GM19455 (cell line): ENCODE results near the gene ABAT.
"Not testable (repeated sequence)": the region's sequence is repeated elsewhere in the genome, so short reads cannot be mapped to it uniquely, and the experiment has no call there.

Source experiments
- ATAC-seq: cut with Tn5 transposase; IDR thresholded peaks from one replicate; pipeline ENCODE4 v1.9.1; 2021; ENCODE audit not compliant: unreplicated experiment

Gene ABAT

DNA sequence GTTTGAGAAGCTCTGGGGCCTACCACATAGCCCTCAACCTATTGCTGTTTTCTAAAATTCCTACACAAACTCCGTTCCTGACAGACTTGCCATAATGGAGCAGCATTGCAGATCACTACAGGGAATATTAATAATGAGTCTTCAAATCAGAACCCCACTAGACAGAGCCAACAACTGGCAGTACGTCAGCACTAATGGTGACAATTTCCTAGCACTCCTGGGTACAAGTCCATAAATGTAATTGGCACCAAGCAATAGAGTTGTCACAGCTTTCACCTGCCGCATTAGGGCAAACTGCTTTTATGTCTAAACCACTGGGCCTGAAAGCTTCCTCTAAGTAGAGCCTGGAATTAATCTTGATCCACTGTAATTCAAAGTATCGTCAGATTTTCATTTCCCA, 25.5 kb upstream of the ABAT start:
- no peak for ATAC-seq

DNA sequence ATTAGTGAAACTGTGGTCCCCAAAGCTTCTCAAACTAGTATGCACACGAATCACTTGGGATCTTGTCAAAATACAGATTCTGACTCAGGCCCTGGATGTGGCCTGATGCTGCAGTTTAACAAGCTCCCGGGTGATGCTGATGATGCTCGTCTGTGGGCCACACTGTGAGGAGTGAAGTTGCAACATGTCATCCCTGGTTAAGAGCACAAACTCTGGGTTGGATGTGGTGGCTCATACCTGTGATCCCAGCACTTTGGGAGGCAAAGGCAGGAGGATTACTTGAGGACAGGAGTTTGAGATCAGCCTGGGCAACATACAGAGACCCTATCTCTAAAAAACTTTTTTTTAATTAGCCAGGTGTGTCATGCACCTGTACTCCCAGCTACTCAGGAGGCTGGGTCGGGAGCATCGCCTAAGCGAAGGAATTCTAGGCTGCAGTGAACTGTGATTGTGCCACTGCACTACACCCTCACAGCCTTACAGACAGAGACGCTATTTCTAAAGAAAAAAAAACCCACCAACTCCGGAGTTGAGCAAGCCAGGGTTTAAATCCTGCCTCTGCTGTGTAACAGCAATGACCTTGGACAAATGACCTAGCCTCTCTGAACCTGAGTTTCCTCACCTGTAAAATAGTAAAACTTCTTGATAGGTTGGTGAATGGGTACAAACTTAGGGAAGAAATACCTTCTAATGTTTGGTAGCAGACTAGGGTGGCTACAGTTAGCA, 24.4 kb upstream of the ABAT start:
- no peak for ATAC-seq

DNA sequence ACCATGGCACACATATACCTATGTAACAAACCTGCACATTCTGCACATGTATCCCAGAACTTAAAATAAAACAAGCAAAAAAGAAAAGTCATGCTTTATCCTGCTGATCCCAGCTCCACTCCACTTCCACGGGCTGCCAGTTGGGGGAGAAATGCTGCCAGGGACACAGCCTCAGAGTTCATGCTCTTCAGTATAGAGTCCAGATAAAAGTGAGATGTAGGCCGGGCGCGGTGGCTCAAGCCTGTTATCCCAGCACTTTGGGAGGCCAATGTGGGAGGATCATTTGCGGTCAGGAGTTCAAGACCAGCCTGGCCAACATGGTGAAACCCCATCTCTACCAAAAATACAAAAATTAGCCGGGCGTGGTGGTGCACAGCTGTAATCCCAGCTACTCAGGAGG, 22.5 kb upstream of the ABAT start:
- not testable (repeated sequence) for ATAC-seq

DNA sequence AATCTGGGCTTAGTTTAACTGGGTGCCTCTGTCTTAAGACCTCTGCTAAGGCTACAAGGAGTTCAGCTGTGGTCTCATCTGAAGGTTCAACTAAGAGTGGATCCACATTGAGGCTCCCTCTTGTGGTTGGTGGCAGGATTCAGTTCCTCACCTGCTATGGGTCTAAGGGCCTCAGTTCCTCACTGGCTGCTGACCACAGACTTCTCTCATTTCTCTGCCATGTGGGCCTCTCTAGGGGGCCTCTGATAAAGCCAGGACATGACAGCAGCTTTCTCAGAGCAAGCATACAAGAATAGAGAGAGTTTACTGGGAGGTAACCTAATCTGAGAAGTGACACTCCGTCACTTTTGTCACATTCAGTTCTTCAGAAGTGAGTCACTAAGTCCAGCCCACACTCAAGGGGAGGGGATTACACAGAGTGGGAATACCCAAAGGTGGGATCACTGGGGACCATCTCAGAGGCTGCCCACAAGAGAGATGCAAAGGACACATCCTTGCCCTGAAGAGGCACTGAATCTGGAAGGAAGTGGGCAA, 19.2 kb upstream of the ABAT start:
- ATAC-seq: no peak

DNA sequence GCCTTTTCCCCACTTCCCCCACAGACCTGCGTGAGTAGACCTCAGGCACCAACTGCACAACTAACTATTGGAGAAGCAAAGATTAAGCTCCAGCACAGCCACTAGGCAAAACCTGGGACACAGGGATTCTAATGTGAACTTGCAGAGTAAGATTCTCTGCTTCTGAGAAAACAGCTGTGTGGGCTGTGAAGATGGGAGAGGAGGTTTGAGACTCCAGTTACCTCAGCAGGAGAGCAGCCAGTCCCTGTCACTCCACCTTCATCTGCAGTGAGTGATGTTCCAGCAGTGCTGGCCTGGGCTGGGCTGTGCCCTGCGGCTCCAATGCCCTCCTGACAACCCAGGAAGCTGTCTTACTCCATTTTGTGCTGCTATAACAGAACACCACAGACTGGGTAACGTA, 18.0 kb upstream of the ABAT start:
- ATAC-seq: no peak

DNA sequence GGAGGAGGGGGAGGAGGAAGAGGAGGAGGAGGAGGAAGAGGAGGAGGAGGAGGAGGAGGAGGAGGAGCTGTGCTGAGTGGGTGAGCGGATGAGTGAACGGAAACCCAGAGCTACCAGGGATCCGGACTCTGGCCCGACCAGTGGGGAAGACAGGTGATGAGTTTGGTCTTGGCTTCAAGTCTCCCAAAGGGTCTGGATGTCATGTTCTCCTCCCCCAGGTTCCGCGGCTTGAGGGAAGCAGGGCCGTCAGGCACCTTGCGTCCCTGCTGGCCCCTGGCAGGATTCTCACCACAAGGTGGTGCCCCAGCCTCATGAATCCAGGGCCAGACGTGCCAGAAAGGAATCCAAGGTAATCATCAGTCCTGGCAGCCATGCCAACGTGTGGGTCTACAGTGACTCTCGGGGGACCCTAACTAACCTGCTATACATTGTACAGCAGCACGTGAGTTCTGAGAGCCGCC, 13.5 kb upstream of the ABAT start:
- no peak for ATAC-seq

DNA sequence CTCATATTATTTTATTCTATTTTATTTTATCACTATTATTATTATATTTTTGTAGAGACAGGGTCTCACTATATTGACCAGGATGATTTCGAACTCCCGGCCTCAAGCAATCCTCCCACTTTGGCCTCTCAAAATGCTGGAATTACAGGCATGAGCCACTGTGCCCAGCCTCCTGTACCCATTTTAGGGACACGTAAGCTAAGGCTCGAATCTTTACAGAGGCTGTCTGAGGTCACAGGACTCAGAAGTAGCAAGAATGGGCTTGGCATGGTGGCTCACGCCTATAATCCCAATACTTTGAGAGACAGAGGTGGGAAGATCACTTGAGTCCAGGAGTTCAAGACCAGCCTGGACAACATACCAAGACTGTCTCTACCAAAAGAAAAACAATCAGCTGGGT, 12.7 kb upstream of the ABAT start:
- no peak for ATAC-seq

DNA sequence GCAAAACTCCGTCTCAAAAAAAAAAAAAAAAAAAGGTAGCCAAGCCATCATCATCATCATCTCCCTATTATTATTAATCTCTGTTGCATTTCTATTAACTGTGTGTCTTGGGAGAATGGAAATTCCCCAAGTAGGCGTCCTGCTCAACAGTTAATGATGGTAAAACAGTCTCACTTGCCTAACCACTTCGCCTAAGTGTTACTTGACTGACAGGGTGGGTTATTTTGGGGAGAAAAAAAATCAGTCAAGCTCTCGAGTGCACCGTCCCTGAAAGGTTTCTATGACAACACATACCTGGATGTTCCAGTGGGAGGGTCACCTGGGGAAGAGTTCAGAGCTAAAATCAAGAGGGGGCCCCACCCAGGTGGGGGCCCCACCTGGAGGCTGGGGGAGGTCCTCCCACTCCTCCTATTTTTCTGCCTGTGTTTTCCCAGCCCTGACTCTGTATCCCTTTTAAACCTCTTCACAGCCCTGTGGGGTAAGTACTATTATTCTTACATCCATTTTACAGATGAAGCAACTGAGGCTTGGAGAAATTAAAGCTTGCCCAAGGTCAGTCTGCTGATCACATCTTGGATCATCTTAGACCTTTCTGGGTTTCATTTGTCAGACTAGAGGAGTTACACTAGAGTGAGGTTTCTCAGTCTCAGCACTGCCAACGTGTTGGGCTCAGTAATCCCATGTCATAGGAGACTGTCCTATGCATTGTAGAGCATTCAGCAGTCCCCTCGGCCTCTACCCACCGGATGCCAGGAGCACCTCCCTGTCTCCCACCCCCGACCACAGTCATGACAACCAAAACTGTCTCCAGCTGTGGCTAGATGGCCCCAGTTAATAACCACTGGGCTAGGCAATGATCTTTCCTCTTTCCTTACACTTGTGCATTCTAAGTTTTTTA, 11.0 kb upstream of the ABAT start:
- no peak for ATAC-seq

DNA sequence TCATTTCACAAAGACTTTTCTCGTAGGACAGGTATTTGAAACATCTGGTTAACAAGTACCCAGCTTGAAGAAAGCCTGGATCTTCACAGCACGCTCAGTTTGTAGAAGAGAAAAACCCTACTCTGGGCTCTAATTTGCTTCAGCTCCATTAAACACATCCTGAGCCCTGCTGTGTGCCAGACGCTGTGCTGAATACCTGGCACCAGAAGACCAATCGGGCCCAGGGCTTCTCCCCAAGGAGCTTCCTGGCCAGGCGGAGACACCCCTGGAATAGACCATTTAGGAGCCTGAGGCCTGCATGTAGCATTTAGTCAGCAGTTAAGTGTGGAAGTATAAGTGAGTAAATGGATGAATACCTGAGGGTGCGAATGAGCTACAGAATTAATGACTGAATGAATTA, 8.9 kb upstream of the ABAT start:
- ATAC-seq: no peak

DNA sequence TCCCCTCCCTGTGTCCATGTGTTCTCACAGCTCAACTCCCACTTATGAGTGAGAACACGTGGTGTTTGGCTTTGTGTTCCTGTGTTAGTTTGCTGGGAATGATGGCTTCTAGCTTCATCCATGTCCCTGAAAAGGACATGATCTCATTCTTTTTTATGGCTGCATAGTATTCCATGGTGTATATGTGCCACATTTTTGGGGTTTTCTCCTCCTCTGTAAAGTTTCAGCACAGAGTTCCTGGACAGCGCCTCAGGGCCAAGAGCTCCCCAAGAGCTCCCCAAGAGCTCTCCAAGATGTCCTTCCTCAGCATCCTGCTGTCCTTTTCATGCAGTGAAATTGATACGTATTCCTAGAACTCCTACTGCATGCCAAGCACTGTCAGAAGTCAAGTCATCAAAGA, 6.9 kb upstream of the ABAT start:
- no peak for ATAC-seq

DNA sequence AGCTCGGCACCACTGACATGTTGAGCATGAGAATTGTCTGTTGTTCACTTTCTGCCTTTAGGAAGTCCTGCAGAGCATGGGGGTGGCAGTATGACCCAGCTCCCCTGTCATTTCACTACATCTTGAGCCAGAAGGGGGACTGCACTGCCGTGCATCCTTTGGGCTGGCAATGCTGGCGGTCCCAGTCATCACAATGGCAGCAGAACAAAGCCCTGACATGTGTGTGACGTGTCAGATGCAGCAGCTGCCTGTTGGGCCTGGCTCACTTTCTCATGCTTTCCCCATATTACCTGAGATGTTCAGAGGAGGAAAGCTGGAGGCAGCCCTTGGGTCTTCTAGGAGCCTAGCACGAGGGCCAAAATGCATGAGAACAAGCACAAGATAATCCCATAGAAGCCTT, 6.3 kb upstream of the ABAT start:
- ATAC-seq: no peak

DNA sequence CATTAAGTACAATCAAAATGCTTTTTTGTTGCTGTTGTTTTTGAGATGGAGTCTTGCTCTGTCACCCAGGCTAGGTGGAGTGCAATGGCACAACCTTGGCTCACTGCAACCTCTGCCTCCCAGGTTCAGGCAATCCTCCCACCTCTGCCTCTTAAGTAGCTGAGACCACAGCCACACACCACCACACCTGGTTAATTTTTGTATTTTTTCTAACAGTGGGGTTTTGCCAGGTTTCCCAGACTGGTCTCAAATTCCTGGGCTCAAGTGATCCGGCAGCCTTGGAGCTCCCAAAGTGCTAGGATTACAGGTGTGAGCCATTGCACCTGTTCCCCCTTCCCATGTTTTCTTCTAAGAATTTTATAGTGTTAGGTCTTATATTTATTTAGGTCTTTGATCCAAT, 4.9 kb upstream of the ABAT start:
- no peak for ATAC-seq

DNA sequence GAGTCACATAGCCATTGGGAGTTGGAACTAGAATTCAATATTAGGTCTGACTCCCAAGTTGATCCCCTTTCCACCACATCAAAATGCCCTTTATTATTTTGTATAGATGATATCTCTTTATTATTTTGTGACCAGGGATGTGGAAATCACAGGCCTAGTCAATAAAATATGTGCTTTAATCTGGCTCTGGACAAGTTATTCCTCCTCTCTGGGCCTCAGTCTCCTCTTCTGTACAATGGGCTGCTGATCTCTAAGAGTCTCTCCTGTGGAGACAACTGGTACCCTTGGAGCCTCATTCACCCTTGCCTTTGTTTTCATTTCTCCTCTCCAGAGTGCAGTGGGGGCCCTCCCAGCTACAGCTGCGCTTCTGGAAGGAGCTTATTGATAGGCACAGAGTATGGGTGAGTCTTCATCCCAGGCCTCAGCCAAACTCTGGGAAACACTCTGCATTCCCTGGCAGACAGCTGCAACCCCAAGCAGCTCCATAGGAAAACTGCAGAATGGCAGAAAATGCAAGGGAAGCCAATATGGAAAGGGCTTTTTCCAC, 4.3 kb upstream of the ABAT start:
- no peak for ATAC-seq

DNA sequence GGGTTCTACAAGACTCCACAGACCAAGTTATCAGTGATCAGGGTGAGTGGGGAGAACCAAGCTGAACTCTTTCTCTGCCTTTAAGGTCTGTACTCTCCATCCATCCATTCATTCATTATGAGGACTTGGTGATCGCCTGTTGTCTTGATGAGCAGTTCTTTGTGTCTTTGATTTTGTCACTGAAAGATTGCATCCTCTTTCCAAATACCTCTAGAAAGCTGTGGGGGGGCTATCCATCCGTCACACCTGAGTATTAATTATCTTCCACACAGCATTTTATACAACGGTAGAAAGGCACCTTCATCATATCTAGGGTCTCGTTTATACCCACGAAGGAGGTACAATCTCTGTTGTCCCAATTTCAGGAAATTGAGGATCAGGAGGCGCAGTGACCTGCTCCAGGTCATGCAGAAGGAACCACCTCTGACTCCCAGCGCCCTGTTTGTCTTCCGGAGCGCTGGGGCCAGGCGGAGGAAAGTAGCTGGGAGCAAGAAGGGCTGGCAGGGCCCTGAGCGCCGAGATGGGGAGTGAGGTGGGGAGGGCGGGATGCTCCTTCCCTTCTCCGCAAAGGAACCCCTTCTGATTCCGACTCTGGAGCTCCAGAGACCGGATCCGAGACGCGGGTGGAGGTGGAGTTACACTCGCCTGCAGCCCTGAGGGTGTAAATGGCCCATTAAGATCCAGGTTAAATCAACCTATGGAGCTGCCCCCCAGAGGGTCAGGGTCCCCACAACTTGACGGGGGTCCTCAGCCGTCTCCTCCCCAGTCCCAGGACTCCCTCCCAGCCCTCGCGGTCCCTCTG, 605 bp upstream of the ABAT start:
- ATAC-seq: peak; percentile 56

DNA sequence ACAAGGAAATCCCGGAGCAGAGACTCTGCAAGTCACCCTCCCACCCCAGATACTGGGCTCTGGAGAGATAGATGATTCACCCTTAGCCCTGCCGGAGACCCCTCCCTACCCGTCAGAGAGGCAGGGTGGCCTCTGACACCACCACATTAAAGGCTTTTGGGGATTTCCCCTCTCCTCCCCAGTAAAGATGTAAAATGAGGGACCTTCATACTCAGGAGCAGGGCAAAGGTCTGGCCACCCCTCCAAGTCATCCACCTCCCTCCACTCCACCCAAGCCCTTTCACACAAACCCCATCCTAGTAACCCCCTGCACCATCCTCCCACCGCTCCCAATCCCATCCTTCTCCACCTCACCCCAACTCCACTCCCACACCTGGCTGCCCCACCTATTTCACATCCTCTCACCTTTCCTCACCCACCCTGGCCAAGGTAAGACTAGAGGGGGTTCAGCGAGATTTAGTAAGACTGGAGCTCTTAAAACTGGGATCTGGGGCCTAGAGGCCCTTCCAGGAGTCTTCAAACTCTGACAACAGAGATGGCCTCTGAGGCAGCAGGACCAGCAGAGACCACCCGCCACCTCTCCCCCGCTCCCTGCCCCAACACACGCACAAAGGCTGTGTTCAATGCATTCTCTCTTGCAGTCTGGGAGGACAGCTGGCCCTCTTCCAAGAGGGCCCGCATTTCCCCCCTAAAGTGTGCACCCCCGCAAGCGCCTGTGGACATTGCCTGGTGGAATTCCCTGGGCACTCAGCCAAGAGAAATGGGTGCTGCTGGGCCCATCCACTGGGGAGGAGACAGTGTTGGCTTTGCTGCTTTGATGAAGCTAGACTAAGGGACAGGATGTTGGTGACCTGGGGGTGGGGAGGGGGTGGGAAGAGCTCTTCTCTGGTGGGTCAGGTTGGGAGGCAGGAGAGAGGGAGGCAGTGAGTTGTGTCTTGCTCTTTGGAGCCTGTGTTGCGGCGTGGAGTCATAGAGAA, 1.1 kb downstream of the ABAT start:
- ATAC-seq: no peak

DNA sequence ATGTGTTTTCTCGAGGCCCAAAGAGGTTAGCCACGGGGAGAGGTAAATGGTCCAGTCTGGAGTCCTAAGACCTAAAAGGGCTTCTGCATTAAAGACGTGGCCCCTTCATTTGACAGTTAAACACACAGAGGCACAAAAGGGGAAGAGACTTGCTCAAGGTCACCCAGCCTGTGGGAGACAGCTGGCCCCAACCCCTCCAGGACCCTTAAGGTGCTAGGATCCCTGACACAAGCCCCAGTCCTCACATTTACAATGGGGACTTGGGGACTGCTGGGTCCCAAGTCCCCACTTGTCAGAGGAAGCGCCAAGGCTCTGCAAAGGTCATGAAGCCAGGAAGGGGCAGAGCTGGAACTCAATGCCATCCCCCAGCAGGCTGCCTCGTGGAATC, 1.7 kb downstream of the ABAT start:
- ATAC-seq: no peak

DNA sequence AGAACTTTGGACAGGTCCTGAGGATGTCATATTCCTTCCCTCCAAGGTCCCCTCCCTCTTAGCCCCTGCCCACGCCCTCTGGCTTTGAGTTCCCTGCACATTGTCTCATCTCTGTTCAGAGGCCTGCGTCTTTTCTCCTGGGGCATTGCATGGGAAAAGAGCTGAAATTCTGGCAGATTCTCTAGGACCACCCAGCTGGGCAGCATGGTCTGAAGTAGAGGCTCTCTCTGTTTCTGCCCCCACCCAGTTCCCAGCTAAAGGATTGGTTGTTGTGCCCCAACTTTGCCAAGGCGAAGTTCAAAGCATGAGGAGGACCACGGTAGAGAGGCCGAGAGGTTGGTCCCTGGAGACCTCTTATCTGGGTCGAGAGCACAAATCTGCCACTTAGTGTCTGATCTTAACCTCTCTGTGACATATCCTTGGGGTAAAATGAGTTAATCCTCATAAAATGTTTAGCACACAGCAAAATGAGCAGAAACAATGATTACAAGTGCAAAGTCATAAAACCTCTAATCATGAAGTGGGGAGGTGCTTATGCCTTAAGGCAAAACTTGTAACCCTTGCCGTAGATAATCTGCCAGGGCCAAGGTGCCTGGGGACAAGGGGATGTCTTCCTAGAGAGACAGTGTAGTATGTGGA, 2.4 kb downstream of the ABAT start:
- ATAC-seq: no peak

DNA sequence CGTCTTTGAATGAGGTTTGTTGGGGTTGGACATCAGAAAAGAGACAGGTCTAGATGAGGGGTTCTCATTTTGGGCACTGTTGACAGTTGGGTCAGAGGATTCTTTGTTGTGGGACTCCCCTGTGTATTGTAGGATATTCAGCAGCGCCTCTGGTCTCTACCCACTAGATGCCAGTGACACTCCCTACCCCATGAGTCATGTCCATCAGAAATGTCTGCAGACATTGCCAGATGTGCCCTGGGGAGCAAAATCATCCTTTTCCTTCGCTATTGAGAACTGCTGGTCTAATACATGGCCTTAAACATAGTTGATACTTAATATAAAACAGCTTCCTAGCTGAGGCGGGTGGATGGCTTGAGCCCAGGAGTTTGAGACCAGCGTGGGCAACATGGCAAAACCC, 3.1 kb downstream of the ABAT start:
- ATAC-seq: no peak
